GM21526 (cell line): ENCODE data around the gene GDPD5.
"Not testable (repeated sequence)": the region's sequence is repeated elsewhere in the genome, so short reads cannot be mapped to it uniquely, and the experiment has no call there.

Source experiments
- ATAC-seq: cut with Tn5 transposase; IDR thresholded peaks from one replicate; pipeline ENCODE4 v1.9.1; 2021; ENCODE audit warnings: moderate library complexity; ENCODE audit not compliant: unreplicated experiment, low FRiP score

GDPD5 gene

GRCh38 chr11:75431533-75432525 lies 93.9 kb downstream of the GDPD5 start:
- no peak for ATAC-seq

- ATAC-seq, result no peak
Observed at GRCh38 chr11:75430714-75431532, 94.8 kb downstream of the GDPD5 start.

- no peak for ATAC-seq
Observed at GRCh38 chr11:75429902-75430713, 95.6 kb downstream of the GDPD5 start.

- ATAC-seq, result no peak
Observed at GRCh38 chr11:75429641-75429901, 96.2 kb downstream of the GDPD5 start.

GRCh38 chr11:75428989-75429640 lies 96.6 kb downstream of the GDPD5 start:
- no peak for ATAC-seq

GRCh38 chr11:75428281-75428724 lies 97.4 kb downstream of the GDPD5 start:
- peak; percentile 56 for ATAC-seq

- no peak for ATAC-seq
Observed at GRCh38 chr11:75427181-75427580, 98.6 kb downstream of the GDPD5 start.

- ATAC-seq, result no peak
Observed at GRCh38 chr11:75426720-75427086, 99.0 kb downstream of the GDPD5 start.

- ATAC-seq, result no peak
Observed at GRCh38 chr11:75425422-75425821, 100.3 kb downstream of the GDPD5 start.

GRCh38 chr11:75424396-75424795 lies 101.3 kb downstream of the GDPD5 start:
- ATAC-seq, result no peak

GRCh38 chr11:75423721-75424120 lies 102.0 kb downstream of the GDPD5 start:
- ATAC-seq, result no peak

- ATAC-seq, result no peak
Observed at GRCh38 chr11:75422248-75423231, 103.2 kb downstream of the GDPD5 start.

GRCh38 chr11:75421902-75422247 lies 103.9 kb downstream of the GDPD5 start:
- no peak for ATAC-seq

- ATAC-seq, result no peak
Observed at GRCh38 chr11:75421035-75421602, 104.6 kb downstream of the GDPD5 start.

GRCh38 chr11:75420224-75421034 lies 105.3 kb downstream of the GDPD5 start:
- no peak for ATAC-seq

GRCh38 chr11:75413864-75414263 lies 111.9 kb downstream of the GDPD5 start:
- ATAC-seq, result no peak

- not testable (repeated sequence) for ATAC-seq
Observed at GRCh38 chr11:75413146-75413545, 112.6 kb downstream of the GDPD5 start.

- not testable (repeated sequence) for ATAC-seq
Observed at GRCh38 chr11:75409971-75410370, 115.8 kb downstream of the GDPD5 start.
